Liver (tissue), 9 donors: ENCODE results near the gene PDCD1. TPM values are rescaled to one million over a fixed set of nuclear protein-coding genes. Genes with fewer than 3 reads are reported as not detected.

Experiments used
- DNase-seq: peaks from one replicate; pipeline ENCODE4 v3.0.0-alpha.2; 2017; ENCODE audit warnings: low spot score
- H3K27ac ChIP-seq, 2 donors: one replicate each; pipeline ENCODE4 v1.7.0; 2013; ENCODE audit warnings: inconsistent platforms in 2 of 2, low read length in 2 of 2, control low read depth in 1 of 2, low read depth in 1 of 2, mild to moderate bottlenecking in 1 of 2
- H3K27me3 ChIP-seq, 4 donors: one replicate each; pipeline versions ENCODE4 v1.6.1 to v1.7.0; 2013; ENCODE audit warnings: low read length in 3 of 4, inconsistent platforms in 1 of 4, mild to moderate bottlenecking in 1 of 4, moderate library complexity in 1 of 4; ENCODE audit not compliant: control insufficient read depth in 4 of 4, insufficient read depth in 4 of 4
- H3K36me3 ChIP-seq, 4 donors: one replicate each; pipeline versions ENCODE4 v1.6.1 to v1.7.0; 2013; ENCODE audit warnings: low read length in 3 of 4, mild to moderate bottlenecking in 3 of 4, low read depth in 1 of 4, moderate library complexity in 1 of 4; ENCODE audit not compliant: control insufficient read depth in 4 of 4, insufficient read depth in 3 of 4
- H3K4me1 ChIP-seq, 4 donors: one replicate each; pipeline versions ENCODE4 v1.6.1 to v1.7.0; 2013; ENCODE audit warnings: low read length in 3 of 4, mild to moderate bottlenecking in 3 of 4, moderate library complexity in 1 of 4; ENCODE audit not compliant: control insufficient read depth in 4 of 4, insufficient read depth in 4 of 4
- H3K4me3 ChIP-seq, 3 donors: one replicate each; pipeline versions ENCODE4 v1.6.1 to v1.7.0; 2013; ENCODE audit warnings: low read length in 3 of 3, control low read depth in 1 of 3, low read depth in 1 of 3, mild to moderate bottlenecking in 1 of 3
- H3K9ac ChIP-seq, 2 donors: one replicate each; pipeline ENCODE4 v1.7.0; 2013; ENCODE audit warnings: low read length in 2 of 2, mild to moderate bottlenecking in 2 of 2, moderate library complexity in 2 of 2, control low read depth in 1 of 2, low read depth in 1 of 2
- H3K9me3 ChIP-seq, 4 donors: one replicate each; pipeline versions ENCODE4 v1.6.1 to v1.7.0; 2013; ENCODE audit warnings: low read length in 3 of 4; ENCODE audit not compliant: control insufficient read depth in 4 of 4
- EGR1 ChIP-seq, 2 donors: IDR thresholded peaks; 2 replicates each; pipeline ENCODE4 v1.6.1; 2016 to 2018; ENCODE audit warnings: antibody characterized with exemption in 2 of 2, low read depth in 2 of 2
- FOXA2 ChIP-seq: IDR thresholded peaks from 2 replicates; pipeline ENCODE4 v1.6.1; 2016; ENCODE audit warnings: antibody characterized with exemption
- GABPA ChIP-seq, 2 donors: IDR thresholded peaks in 1 of 2; conservative IDR thresholded peaks in 1 of 2; 2 replicates each; pipeline ENCODE4 v1.6.1; 2016; ENCODE audit warnings: antibody characterized with exemption in 2 of 2, mild to moderate bottlenecking in 1 of 2, moderate library complexity in 1 of 2
- HNF4A ChIP-seq, 2 donors: conservative IDR thresholded peaks; 2 replicates each; pipeline ENCODE4 v1.6.1; 2016; ENCODE audit warnings: antibody characterized with exemption in 2 of 2, mild to moderate bottlenecking in 2 of 2
- JUND ChIP-seq, 2 donors: IDR thresholded peaks; 2 replicates each; pipeline ENCODE4 v1.6.1; 2016; ENCODE audit warnings: antibody characterized with exemption in 2 of 2
- NR2F2 ChIP-seq: IDR thresholded peaks from 2 replicates; pipeline ENCODE4 v1.6.1; 2016; ENCODE audit warnings: antibody characterized with exemption
- RAD21 ChIP-seq, 2 donors: IDR thresholded peaks; 2 replicates each; pipeline ENCODE4 v1.6.1; 2016; ENCODE audit warnings: antibody characterized with exemption in 2 of 2, mild to moderate bottlenecking in 2 of 2
- RXRA ChIP-seq, 2 donors: IDR thresholded peaks; 2 replicates each; pipeline ENCODE4 v1.6.1; 2017 to 2018; ENCODE audit warnings: antibody characterized with exemption in 2 of 2, mild to moderate bottlenecking in 1 of 2
- SP1 ChIP-seq: IDR thresholded peaks from 2 replicates; pipeline ENCODE4 v1.6.1; 2018; ENCODE audit warnings: antibody characterized with exemption, mild to moderate bottlenecking
- TAF1 ChIP-seq: conservative IDR thresholded peaks from 2 replicates; pipeline ENCODE4 v1.6.1; 2016; ENCODE audit warnings: antibody characterized with exemption, mild to moderate bottlenecking
- YY1 ChIP-seq: IDR thresholded peaks from 2 replicates; pipeline ENCODE4 v1.6.1; 2016; ENCODE audit warnings: antibody characterized with exemption, mild to moderate bottlenecking
- WGBS: extraction: QIAGEN DNeasy Blood & Tissue Kit; methylation state at CpG from one replicate; pipeline ENCODE4 v1.1.7; 2013; 5-methylcytosine and 5-hydroxymethylcytosine counted together
- polyA plus RNA-seq, 2 donors: library from polyadenylated mRNA; stranded (reverse) in 1 of 2; unstranded in 1 of 2; fragments of 200-250 nt in 1 of 2; fragments of >200 nt in 1 of 2; fragmentation: Nextera tagmentation in 1 of 2; extraction: Ambion mirVana in 1 of 2; gene quantifications; one replicate each; pipeline versions ENCODE4 v1.2.1 to v1.2.3, GENCODE V29; 2013 to 2015
- total RNA-seq, 2 donors: library from RNA; depleted of rRNA; stranded (reverse); fragments of >200 nt; gene quantifications; one replicate each; pipeline ENCODE4 v1.2.3, GENCODE V29; 2014
- TF ChIP-seq, protein P1 (sequence below): IDR thresholded peaks from 2 replicates; pipeline ENCODE4 v1.6.1; 2016; ENCODE audit warnings: antibody characterized with exemption
- TF ChIP-seq, protein P2 (sequence below): IDR thresholded peaks from 2 replicates; pipeline ENCODE4 v1.6.1; 2016; ENCODE audit warnings: antibody characterized with exemption
- TF ChIP-seq, protein P3 (sequence below): IDR thresholded peaks from 2 replicates; pipeline ENCODE4 v1.6.1; 2016; ENCODE audit warnings: antibody characterized with exemption
- donor health status: healthy.
- donor health status: healthy.
- donor health status: healthy.
- donor health status: healthy.
- donor health status: healthy.

PDCD1 gene
- total and polyA plus RNA-seq, 4 donors = 0.20 to 0.37 (median 0.25) TPM; not detected in 1

DNA sequence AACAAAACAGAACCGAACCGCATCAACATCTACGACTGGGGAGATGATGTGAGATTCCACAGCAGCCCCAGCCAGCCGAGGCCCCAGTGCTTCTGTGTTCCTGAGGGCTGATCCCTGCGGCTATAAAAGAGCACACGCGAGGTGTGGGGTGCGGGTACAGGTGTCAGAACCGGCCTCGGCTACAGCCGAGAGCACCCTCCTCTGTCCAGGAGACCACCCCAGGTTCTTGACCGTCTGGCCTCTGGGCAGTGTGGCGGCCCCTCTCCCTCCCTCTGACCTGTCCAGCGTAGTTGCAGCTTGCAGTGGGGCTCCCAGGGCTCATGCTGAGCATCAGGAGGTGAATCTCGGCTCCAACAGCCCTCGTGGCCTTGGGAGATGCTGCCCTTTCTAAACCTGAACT, 34.6 kb upstream of the PDCD1 start (continued):
- TF ChIP-seq HNF4A (conservative IDR thresholded peaks at IDR 0.05) (no peak), EGR1 (IDR thresholded peaks at IDR 0.05; ENCODE audit: low read depth in 2 of 2) (no peak), NR2F2 (no peak), RXRA (IDR thresholded peaks at IDR 0.05) (no peak), YY1 (no peak), RAD21 (IDR thresholded peaks at IDR 0.05) (no peak), SP1 (no peak), TAF1 (no peak)

DNA sequence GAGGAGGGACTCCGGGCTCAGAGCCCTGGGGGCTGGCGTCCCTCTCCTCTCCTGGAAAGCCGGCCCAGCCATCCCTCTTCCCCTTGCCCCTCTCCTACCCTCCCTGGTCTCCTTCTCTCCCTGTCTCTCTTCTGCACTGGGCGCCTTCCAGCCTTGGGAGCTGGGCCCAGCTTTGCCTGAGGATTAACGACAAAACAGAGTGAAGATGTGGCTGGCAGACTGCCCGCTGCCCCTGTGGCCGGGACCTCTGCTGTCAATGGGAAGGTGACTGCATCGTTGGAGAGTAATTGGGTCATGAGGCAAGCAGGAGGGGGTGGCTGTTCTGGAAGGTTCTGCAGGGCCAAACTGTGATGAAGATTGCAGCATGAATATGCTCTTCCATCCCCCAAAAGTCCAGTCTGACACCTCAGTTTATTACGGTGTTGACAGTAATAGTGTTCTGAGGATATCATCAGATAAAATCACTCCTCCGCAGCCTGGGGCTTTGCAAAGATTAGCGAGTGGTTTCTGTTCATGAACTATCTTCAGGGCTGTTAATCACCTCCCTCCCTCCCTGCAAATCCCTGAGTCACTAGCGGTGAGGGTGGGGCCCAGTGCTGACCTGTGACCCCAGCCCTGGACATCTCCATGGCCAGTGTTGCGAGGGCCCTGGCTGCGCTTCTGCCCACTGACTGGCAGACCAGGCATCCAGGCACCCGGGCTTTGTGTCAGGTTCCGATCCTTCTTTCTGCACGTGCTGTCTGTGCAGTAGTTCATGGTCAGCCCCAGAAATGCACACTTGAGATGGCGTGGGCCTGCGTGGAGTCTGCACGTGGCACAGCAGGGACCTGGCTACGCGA, 33.8 kb upstream of the PDCD1 start:
- WGBS = 81% methylated on average over 22 of the region's 22 CpGs
- Histone ChIP-seq H3K9ac (peak overlapping the region in 1 of 2 donors; percentile 7), H3K27ac (peak overlapping the region; percentile 48 to 77), H3K27me3 (no peaks in the 10 kb centered on the region), H3K4me1 (peaks cover 3 to 18% (median 10%) of the 10 kb centered on the region in 4 donors), H3K9me3 (no peaks in the 10 kb centered on the region), H3K36me3 (peaks cover 0 to 2% (median 0%) of the 10 kb centered on the region in 4 donors), H3K4me3 (no peak overlapping the region)
- peak in 1 of 2 donors; percentile 2 for TF ChIP-seq RXRA (IDR thresholded peaks at IDR 0.05)
- TF ChIP-seq GABPA (IDR thresholded peaks at IDR 0.05 in 1 of 2, conservative IDR thresholded peaks at IDR 0.05 in 1 of 2) = no peak
- DNase-seq = no peak

DNA sequence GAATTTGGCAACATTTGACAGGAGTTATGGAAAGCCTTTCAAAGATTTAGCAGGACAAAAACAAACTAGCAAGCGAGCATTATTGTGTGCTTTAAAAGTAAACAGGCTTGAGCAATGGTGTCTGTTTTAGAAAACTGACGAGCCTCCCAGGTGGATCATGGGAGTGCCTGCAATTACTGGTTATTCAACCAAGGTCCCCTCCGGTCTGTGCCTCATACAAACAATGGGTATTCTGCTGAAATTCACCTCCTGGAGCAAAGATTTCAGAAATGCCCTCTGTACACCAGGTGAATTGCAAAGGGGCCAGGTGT, 33.2 kb upstream of the PDCD1 start:
- peak overlapping the region; percentile 59 to 77 for H3K27ac ChIP-seq
- H3K4me1 ChIP-seq = peaks cover 3 to 18% (median 10%) of the 10 kb centered on the region in 4 donors
- no peaks in the 10 kb centered on the region for H3K9me3 ChIP-seq
- peak overlapping the region in 1 of 2 donors; percentile 7 for H3K9ac ChIP-seq
- H3K36me3 ChIP-seq = peaks cover 0 to 2% (median 0%) of the 10 kb centered on the region in 4 donors
- no peak for DNase-seq
- no peaks in the 10 kb centered on the region for H3K27me3 ChIP-seq
- 44% methylated on average over 3 of the region's 3 CpGs for WGBS
- TF ChIP-seq YY1 (peak; percentile 27), FOXA2 (peak; percentile 40), SP1 (no peak), EGR1 (IDR thresholded peaks at IDR 0.05; ENCODE audit: low read depth in 2 of 2) (no peak), RAD21 (IDR thresholded peaks at IDR 0.05) (no peak), JUND (IDR thresholded peaks at IDR 0.05) (no peak), NR2F2 (no peak), GABPA (IDR thresholded peaks at IDR 0.05 in 1 of 2, conservative IDR thresholded peaks at IDR 0.05 in 1 of 2) (no peak), HNF4A (conservative IDR thresholded peaks at IDR 0.05) (peak in 1 of 2 donors; percentile 10), RXRA (IDR thresholded peaks at IDR 0.05) (peak in 1 of 2 donors; percentile 10)
- TF ChIP-seq, protein P1, sequence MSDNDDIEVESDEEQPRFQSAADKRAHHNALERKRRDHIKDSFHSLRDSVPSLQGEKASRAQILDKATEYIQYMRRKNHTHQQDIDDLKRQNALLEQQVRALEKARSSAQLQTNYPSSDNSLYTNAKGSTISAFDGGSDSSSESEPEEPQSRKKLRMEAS = peak; percentile 9
- TF ChIP-seq, protein P2, sequence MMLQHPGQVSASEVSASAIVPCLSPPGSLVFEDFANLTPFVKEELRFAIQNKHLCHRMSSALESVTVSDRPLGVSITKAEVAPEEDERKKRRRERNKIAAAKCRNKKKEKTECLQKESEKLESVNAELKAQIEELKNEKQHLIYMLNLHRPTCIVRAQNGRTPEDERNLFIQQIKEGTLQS = no peak
- TF ChIP-seq, protein P3, sequence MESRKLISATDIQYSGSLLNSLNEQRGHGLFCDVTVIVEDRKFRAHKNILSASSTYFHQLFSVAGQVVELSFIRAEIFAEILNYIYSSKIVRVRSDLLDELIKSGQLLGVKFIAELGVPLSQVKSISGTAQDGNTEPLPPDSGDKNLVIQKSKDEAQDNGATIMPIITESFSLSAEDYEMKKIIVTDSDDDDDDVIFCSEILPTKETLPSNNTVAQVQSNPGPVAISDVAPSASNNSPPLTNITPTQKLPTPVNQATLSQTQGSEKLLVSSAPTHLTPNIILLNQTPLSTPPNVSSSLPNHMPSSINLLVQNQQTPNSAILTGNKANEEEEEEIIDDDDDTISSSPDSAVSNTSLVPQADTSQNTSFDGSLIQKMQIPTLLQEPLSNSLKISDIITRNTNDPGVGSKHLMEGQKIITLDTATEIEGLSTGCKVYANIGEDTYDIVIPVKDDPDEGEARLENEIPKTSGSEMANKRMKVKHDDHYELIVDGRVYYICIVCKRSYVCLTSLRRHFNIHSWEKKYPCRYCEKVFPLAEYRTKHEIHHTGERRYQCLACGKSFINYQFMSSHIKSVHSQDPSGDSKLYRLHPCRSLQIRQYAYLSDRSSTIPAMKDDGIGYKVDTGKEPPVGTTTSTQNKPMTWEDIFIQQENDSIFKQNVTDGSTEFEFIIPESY = no peak
- no peak overlapping the region for H3K4me3 ChIP-seq
